T-helper 17 cell (primary cell): ENCODE data around the gene TMEM168. TPM values are rescaled to one million over a fixed set of nuclear protein-coding genes. Genes with fewer than 3 reads are reported as not detected.

Experiments
- ATAC-seq: fragments of 150-1000 bp; cut with Tn5 transposase; 2 replicates; pipeline ENCODE4 v1.10.0; 2021; ENCODE audit warnings: mild to moderate bottlenecking, moderate library complexity
- DNase-seq, 3 donors: peaks; one replicate each; pipeline versions ENCODE4 v3.0.0 to v3.0.0-alpha.2; 2020 to 2021
- H3K9me3 ChIP-seq: one replicate; pipeline ENCODE4 v1.7.0; 2013; ENCODE audit warnings: low read length, mild to moderate bottlenecking; ENCODE audit not compliant: control insufficient read depth, poor library complexity, severe bottlenecking
- H3K27ac Mint-ChIP-seq: one replicate; pipeline ENCODE4 v1.8.0; 2022; ENCODE audit warnings: mild to moderate bottlenecking, moderate library complexity, mixed read lengths
- H3K27me3 Mint-ChIP-seq: one replicate; pipeline ENCODE4 v1.8.0; 2022; ENCODE audit warnings: mixed read lengths
- H3K36me3 Mint-ChIP-seq: one replicate; pipeline ENCODE4 v1.8.0; 2022; ENCODE audit warnings: low read depth, mixed read lengths
- H3K4me1 Mint-ChIP-seq: one replicate; pipeline ENCODE4 v1.8.0; 2022; ENCODE audit warnings: mild to moderate bottlenecking, mixed read lengths
- H3K4me3 Mint-ChIP-seq: one replicate; pipeline ENCODE4 v1.8.0; 2022; ENCODE audit warnings: mild to moderate bottlenecking, moderate library complexity, mixed read lengths
- total RNA-seq, 4 donors: library from RNA in 2 of 4; stranded (reverse) in 2 of 4; gene quantifications; one replicate each; pipeline ENCODE4 v1.2.3 and lab custom pipeline; 2022 to 2026

TMEM168 gene
- total RNA-seq, 2 donors from 2014 or later, result 12.4 to 16.0 TPM

GRCh38 chr7:112792441-112792840 is 2.2 kb upstream of the TMEM168 start:
- Mint-ChIP-seq H3K4me3 (peak overlapping the region; percentile 55), H3K27ac (no peak overlapping the region)

GRCh38 chr7:112791465-112792168 is 1.4 kb upstream of the TMEM168 start:
- ATAC-seq, result no peak
- Mint-ChIP-seq H3K4me3 (peak overlapping the region; percentile 98), H3K36me3 (peaks cover 5% of the 10 kb centered on the region), H3K4me1 (peaks cover 32% of the 10 kb centered on the region), H3K27ac (peak overlapping the region; percentile 34), H3K27me3 (no peaks in the 10 kb centered on the region)
- no peaks in the 10 kb centered on the region for H3K9me3 ChIP-seq
- DNase-seq, result no peak

More at GRCh38 chr7:112792441-112792840, 2.2 kb upstream of the TMEM168 start:
- Mint-ChIP-seq H3K27me3 (no peaks in the 10 kb centered on the region), H3K36me3 (peaks cover 2% of the 10 kb centered on the region), H3K4me1 (peaks cover 26% of the 10 kb centered on the region)
- no peak for DNase-seq
- H3K9me3 ChIP-seq, result no peaks in the 10 kb centered on the region
- no peak for ATAC-seq

- Mint-ChIP-seq H3K36me3 (peaks cover 5% of the 10 kb centered on the region), H3K27ac (peak overlapping the region; percentile 92), H3K4me1 (peaks cover 33% of the 10 kb centered on the region), H3K27me3 (no peaks in the 10 kb centered on the region), H3K4me3 (peak overlapping the region; percentile 98)
- H3K9me3 ChIP-seq, result no peaks in the 10 kb centered on the region
- ATAC-seq (peak; percentile 26), DNase-seq (no peak)
Measured at GRCh38 chr7:112790586-112791003, 402 bp upstream of the TMEM168 start.

GRCh38 chr7:112789453-112789816 is 758 bp downstream of the TMEM168 start:
- Mint-ChIP-seq H3K27ac (peak overlapping the region; percentile 92), H3K27me3 (no peaks in the 10 kb centered on the region), H3K36me3 (peaks cover 5% of the 10 kb centered on the region), H3K4me1 (peaks cover 33% of the 10 kb centered on the region), H3K4me3 (peak overlapping the region; percentile 98)
- H3K9me3 ChIP-seq, result no peaks in the 10 kb centered on the region
- no peak for ATAC-seq
- no peak for DNase-seq

GRCh38 chr7:112788778-112789343 is 1.3 kb downstream of the TMEM168 start:
- Mint-ChIP-seq H3K27ac (peak overlapping the region; percentile 92), H3K36me3 (peaks cover 6% of the 10 kb centered on the region), H3K4me1 (peaks cover 36% of the 10 kb centered on the region), H3K27me3 (no peaks in the 10 kb centered on the region), H3K4me3 (peak overlapping the region; percentile 98)
- no peaks in the 10 kb centered on the region for H3K9me3 ChIP-seq
- DNase-seq (no peak), ATAC-seq (no peak)

- DNase-seq (no peak), ATAC-seq (no peak)
- Mint-ChIP-seq H3K27me3 (no peaks in the 10 kb centered on the region), H3K27ac (no peak overlapping the region), H3K36me3 (peaks cover 13% of the 10 kb centered on the region), H3K4me1 (peaks cover 48% of the 10 kb centered on the region), H3K4me3 (no peak overlapping the region)
- no peaks in the 10 kb centered on the region for H3K9me3 ChIP-seq
Measured at GRCh38 chr7:112784603-112785002, 5.6 kb downstream of the TMEM168 start.

GRCh38 chr7:112782498-112782897 is 7.7 kb downstream of the TMEM168 start:
- H3K9me3 ChIP-seq, result no peaks in the 10 kb centered on the region
- DNase-seq (no peak), ATAC-seq (no peak)
- Mint-ChIP-seq H3K27me3 (no peaks in the 10 kb centered on the region), H3K4me3 (no peak overlapping the region), H3K27ac (no peak overlapping the region), H3K36me3 (peaks cover 13% of the 10 kb centered on the region), H3K4me1 (peaks cover 30% of the 10 kb centered on the region)

- no peak for ATAC-seq
- H3K9me3 ChIP-seq, result no peaks in the 10 kb centered on the region
- DNase-seq, result no peak
- no peaks in the 10 kb centered on the region for H3K27me3 Mint-ChIP-seq
- H3K4me1 Mint-ChIP-seq, result peaks cover 23% of the 10 kb centered on the region
- peaks cover 10% of the 10 kb centered on the region for H3K36me3 Mint-ChIP-seq
- H3K27ac Mint-ChIP-seq, result no peak overlapping the region
- no peak overlapping the region for H3K4me3 Mint-ChIP-seq
Measured at GRCh38 chr7:112781558-112781957, 8.6 kb downstream of the TMEM168 start.

- Mint-ChIP-seq H3K27ac (no peak overlapping the region), H3K4me1 (peaks cover 23% of the 10 kb centered on the region), H3K4me3 (no peak overlapping the region), H3K27me3 (no peaks in the 10 kb centered on the region), H3K36me3 (peaks cover 10% of the 10 kb centered on the region)
- DNase-seq (no peak), ATAC-seq (no peak)
- H3K9me3 ChIP-seq, result no peaks in the 10 kb centered on the region
Measured at GRCh38 chr7:112781110-112781509, 9.1 kb downstream of the TMEM168 start.

GRCh38 chr7:112779667-112780066 is 10.5 kb downstream of the TMEM168 start:
- H3K4me3 Mint-ChIP-seq, result no peak overlapping the region
- DNase-seq (no peak), ATAC-seq (no peak)
- no peaks in the 10 kb centered on the region for H3K27me3 Mint-ChIP-seq
- no peaks in the 10 kb centered on the region for H3K9me3 ChIP-seq
- H3K4me1 Mint-ChIP-seq, result peaks cover 23% of the 10 kb centered on the region
- peaks cover 10% of the 10 kb centered on the region for H3K36me3 Mint-ChIP-seq
- H3K27ac Mint-ChIP-seq, result no peak overlapping the region

GRCh38 chr7:112777406-112777805 is 12.8 kb downstream of the TMEM168 start:
- Mint-ChIP-seq H3K4me3 (no peak overlapping the region), H3K27ac (no peak overlapping the region), H3K4me1 (peaks cover 11% of the 10 kb centered on the region), H3K27me3 (no peaks in the 10 kb centered on the region), H3K36me3 (peaks cover 4% of the 10 kb centered on the region)
- H3K9me3 ChIP-seq, result no peaks in the 10 kb centered on the region
- ATAC-seq (no peak), DNase-seq (no peak)

GRCh38 chr7:112771166-112771565 is 19.0 kb downstream of the TMEM168 start:
- DNase-seq, result no peak
- no peaks in the 10 kb centered on the region for H3K4me1 Mint-ChIP-seq
- H3K9me3 ChIP-seq, result no peaks in the 10 kb centered on the region
- no peaks in the 10 kb centered on the region for H3K27me3 Mint-ChIP-seq
- H3K27ac Mint-ChIP-seq, result no peak overlapping the region
- H3K36me3 Mint-ChIP-seq, result peaks cover 3% of the 10 kb centered on the region
- no peak for ATAC-seq
- no peak overlapping the region for H3K4me3 Mint-ChIP-seq

GRCh38 chr7:112770051-112770450 is 20.1 kb downstream of the TMEM168 start:
- ATAC-seq (no peak), DNase-seq (no peak)
- H3K9me3 ChIP-seq, result no peaks in the 10 kb centered on the region
- Mint-ChIP-seq H3K27ac (no peak overlapping the region), H3K36me3 (peaks cover 3% of the 10 kb centered on the region), H3K4me3 (no peak overlapping the region), H3K27me3 (no peaks in the 10 kb centered on the region), H3K4me1 (no peaks in the 10 kb centered on the region)

- no peaks in the 10 kb centered on the region for H3K9me3 ChIP-seq
- Mint-ChIP-seq H3K27me3 (no peaks in the 10 kb centered on the region), H3K4me3 (no peak overlapping the region), H3K4me1 (peaks cover 2% of the 10 kb centered on the region), H3K36me3 (peaks cover 3% of the 10 kb centered on the region), H3K27ac (no peak overlapping the region)
- DNase-seq (no peak), ATAC-seq (no peak)
Measured at GRCh38 chr7:112765105-112765504, 25.1 kb downstream of the TMEM168 start.
